Keratinocyte (primary cell): Measurements from ENCODE around the gene TMEM94.

Experiments used
- EZH2 ChIP-seq: IDR thresholded peaks from one replicate; pipeline ENCODE4 v1.6.1; 2012; ENCODE audit warnings: inconsistent platforms, mild to moderate bottlenecking, low read length, moderate library complexity
- TF ChIP-seq, protein P1 (sequence below), 3 experiments: IDR thresholded peaks in 1 of 3; conservative IDR thresholded peaks in 1 of 3; optimal IDR thresholded peaks in 1 of 3; 2 replicates in 2 of 3; 3 replicates in 1 of 3; pipeline versions ENCODE3 to v1.5.1; 2011; ENCODE audit warnings: low read length in 3 of 3, mild to moderate bottlenecking in 3 of 3, moderate library complexity in 2 of 3, control low read depth in 1 of 3, inconsistent platforms in 1 of 3; ENCODE audit not compliant: insufficient read depth in 2 of 3; ENCODE audit errors: extremely low read depth in 1 of 3

DNA sequence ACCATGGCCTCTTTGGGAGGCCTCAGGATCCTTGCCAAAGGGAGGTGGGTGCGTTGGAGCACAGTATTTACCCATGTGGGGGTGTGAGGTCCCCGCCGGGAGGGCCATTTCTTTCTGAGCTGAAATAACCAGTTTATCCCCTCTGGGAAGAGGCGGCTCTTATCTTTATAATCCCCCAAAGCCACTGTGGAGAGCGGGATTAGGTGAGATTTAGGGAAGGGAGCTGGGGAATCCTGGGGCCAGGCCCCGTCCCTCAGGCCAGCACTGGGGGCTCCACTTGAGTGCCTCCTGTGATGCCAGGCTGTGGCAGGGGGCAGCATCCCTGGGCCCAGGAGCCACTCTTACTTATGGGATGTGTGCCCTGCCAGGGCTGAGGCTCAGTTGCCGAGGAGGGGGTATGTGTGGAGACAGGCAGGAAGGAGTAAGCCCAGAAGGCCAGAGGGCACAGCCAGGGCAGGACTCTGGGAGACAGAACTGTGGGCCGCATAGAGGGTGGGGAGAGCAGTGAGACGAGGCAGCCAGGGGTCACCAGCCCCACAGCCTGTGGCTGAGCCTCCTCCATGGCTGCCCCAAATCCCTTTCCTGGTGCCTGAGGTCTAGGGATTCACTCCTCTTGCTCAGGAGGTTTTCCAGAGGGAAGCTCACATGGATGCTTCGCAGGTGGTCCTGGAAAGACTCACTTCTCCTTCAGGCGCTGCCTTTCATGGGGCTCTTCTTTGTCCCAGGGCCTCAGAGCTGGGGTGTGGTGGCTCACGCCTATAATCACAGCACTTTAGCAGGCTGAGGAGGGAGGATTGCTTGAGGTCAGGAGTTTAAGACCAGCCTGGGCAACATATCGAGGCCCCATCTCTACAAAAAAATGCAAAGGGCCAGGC lies 25.0 kb downstream of the TMEM94 start:
- TF ChIP-seq, protein P1, sequence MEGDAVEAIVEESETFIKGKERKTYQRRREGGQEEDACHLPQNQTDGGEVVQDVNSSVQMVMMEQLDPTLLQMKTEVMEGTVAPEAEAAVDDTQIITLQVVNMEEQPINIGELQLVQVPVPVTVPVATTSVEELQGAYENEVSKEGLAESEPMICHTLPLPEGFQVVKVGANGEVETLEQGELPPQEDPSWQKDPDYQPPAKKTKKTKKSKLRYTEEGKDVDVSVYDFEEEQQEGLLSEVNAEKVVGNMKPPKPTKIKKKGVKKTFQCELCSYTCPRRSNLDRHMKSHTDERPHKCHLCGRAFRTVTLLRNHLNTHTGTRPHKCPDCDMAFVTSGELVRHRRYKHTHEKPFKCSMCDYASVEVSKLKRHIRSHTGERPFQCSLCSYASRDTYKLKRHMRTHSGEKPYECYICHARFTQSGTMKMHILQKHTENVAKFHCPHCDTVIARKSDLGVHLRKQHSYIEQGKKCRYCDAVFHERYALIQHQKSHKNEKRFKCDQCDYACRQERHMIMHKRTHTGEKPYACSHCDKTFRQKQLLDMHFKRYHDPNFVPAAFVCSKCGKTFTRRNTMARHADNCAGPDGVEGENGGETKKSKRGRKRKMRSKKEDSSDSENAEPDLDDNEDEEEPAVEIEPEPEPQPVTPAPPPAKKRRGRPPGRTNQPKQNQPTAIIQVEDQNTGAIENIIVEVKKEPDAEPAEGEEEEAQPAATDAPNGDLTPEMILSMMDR (optimal IDR thresholded peaks at IDR 0.05 in 1 of 3, IDR thresholded peaks at IDR 0.05 in 1 of 3, conservative IDR thresholded peaks at IDR 0.05 in 1 of 3; ENCODE audit: extremely low read depth in 1 of 3, insufficient read depth in 2 of 3, low read length in 3 of 3): no peak
- no peak for TF ChIP-seq EZH2
